K562 (cell line): ENCODE results near the gene AGPAT1. TPM values are rescaled to one million over a fixed set of nuclear protein-coding genes. Genes with fewer than 3 reads are reported as not detected.
A peak's percentile ranks its signal among the peaks of the same experiment; 100 is the strongest.

Experiments
- ATF6 ChIP-seq: sonication (generic); formaldehyde crosslinking; IDR thresholded peaks from 2 replicates; pipeline ENCODE4 v1.4.0; 2020; ENCODE audit warnings: mild to moderate bottlenecking, missing genetic modification reagents
- CHD4 ChIP-seq: fragments of 200-600 bp; sonication (generic); IDR thresholded peaks from 3 replicates; pipeline ENCODE4 v1.6.1; 2012; ENCODE audit warnings: low read depth, mild to moderate bottlenecking, mixed read lengths, low read length, inconsistent platforms; ENCODE audit not compliant: insufficient read depth, insufficient replicate concordance, poor library complexity, severe bottlenecking
- ERF ChIP-seq: fragments of 450-650 bp; formaldehyde crosslinking; IDR thresholded peaks from 2 replicates; pipeline ENCODE4 v1.4.0; 2020; ENCODE audit warnings: mild to moderate bottlenecking, mixed read lengths
- GTF2A2 ChIP-seq: IDR thresholded peaks from 2 replicates; pipeline ENCODE4 v1.6.1; 2016; ENCODE audit warnings: mild to moderate bottlenecking, missing genetic modification characterization, missing compliant biosample characterization
- HDGF ChIP-seq: fragments of 450-650 bp; IDR thresholded peaks from 2 replicates; pipeline ENCODE4 v1.6.1; 2016
- PML ChIP-seq: IDR thresholded peaks from 2 replicates; pipeline ENCODE4 v1.6.1; 2012; ENCODE audit warnings: low read length, inconsistent platforms
- RBM25 ChIP-seq: fragments of 200-400 bp; formaldehyde crosslinking; IDR thresholded peaks from 2 replicates; pipeline ENCODE4 v1.6.1; 2018; ENCODE audit warnings: low read length, low read depth, moderate library complexity; ENCODE audit not compliant: severe bottlenecking
- SAFB2 ChIP-seq: fragments of 200-400 bp; formaldehyde crosslinking; IDR thresholded peaks from 2 replicates; pipeline ENCODE4 v1.6.1; 2018; ENCODE audit warnings: borderline replicate concordance, low read length, low read depth, moderate library complexity; ENCODE audit not compliant: severe bottlenecking
- SIN3A ChIP-seq, 2 experiments: fragments of 150-350 bp in 1 of 2; IDR thresholded peaks; 2 replicates each; pipeline ENCODE4 v1.6.1; 2011 to 2016; ENCODE audit warnings: borderline replicate concordance in 2 of 2, low read depth in 2 of 2, low read length in 2 of 2, mild to moderate bottlenecking in 2 of 2, moderate library complexity in 2 of 2; ENCODE audit not compliant: control insufficient read depth in 1 of 2
- TEAD4 ChIP-seq, 2 experiments: sonication (generic) in 1 of 2; formaldehyde crosslinking in 1 of 2; IDR thresholded peaks; 2 replicates each; pipeline versions ENCODE4 v1.6.1 to v1.8.0; 2012 to 2022; ENCODE audit warnings: borderline replicate concordance in 1 of 2, inconsistent platforms in 1 of 2, low read length in 1 of 2, mild to moderate bottlenecking in 1 of 2, missing genetic modification reagents in 1 of 2
- TSHZ1 ChIP-seq: fragments of 250-450 bp; sonication (Bioruptor Pico); IDR thresholded peaks from 2 replicates; pipeline ENCODE4 v1.4.0; 2020; ENCODE audit warnings: mild to moderate bottlenecking, moderate library complexity
- ZBTB49 ChIP-seq: sonication (generic); formaldehyde crosslinking; IDR thresholded peaks from 2 replicates; pipeline ENCODE4 v1.8.0; 2022; ENCODE audit warnings: missing genetic modification reagents, mild to moderate bottlenecking, borderline replicate concordance
- ZFP36 ChIP-seq: fragments of 150-350 bp; IDR thresholded peaks from 2 replicates; pipeline ENCODE4 v1.6.1; 2018; ENCODE audit warnings: low read length, low read depth; ENCODE audit not compliant: partially characterized antibody
- ZKSCAN8 ChIP-seq: fragments of 200-800 bp; sonication (Bioruptor generic); IDR thresholded peaks from 2 replicates; pipeline ENCODE4 v1.6.1; 2016; ENCODE audit warnings: missing genetic modification characterization, missing compliant biosample characterization
- ZNF197 ChIP-seq: fragments of 200-800 bp; sonication (Bioruptor generic); IDR thresholded peaks from 2 replicates; pipeline ENCODE4 v1.6.1; 2016; ENCODE audit warnings: low read depth, missing genetic modification characterization, missing compliant biosample characterization
- ZNF277 ChIP-seq: fragments of 250-450 bp; sonication (Bioruptor Pico); IDR thresholded peaks from 2 replicates; pipeline ENCODE4 v1.8.0; 2022; ENCODE audit warnings: inconsistent platforms, mild to moderate bottlenecking, moderate library complexity, borderline replicate concordance
- polyA plus RNA-seq, 8 experiments: library from polyadenylated mRNA; depleted of rRNA in 4 of 8; stranded (reverse) in 5 of 8; unstranded in 3 of 8; fragments of >200 nt; fragmentation: Nextera tagmentation in 2 of 8; fragmentation: Illumina TruSeq in 1 of 8; extraction: Ambion mirVana in 2 of 8; extraction: Trizol in 1 of 8; gene quantifications; 2 replicates each; pipeline versions ENCODE4 v1.2.1 to v1.2.3, GENCODE V29; 2011 to 2014; ENCODE audit warnings: inconsistent platforms in 1 of 8, missing spikeins in 1 of 8
- total RNA-seq, 7 experiments: library from RNA; depleted of rRNA in 6 of 7; stranded (reverse); fragments of >200 nt in 6 of 7; fragmentation: Illumina TruSeq in 2 of 7; extraction: Trizol in 2 of 7; gene quantifications; 2 replicates each; pipeline versions ENCODE4 v1.2.1 to v1.2.3, GENCODE V29; 2011 to 2021; ENCODE audit warnings: low replicate concordance in 1 of 7

The AGPAT1 gene
- total and polyA plus RNA-seq, 9 of the 15 experiments (the other 6 are each of a cell fraction or from before 2014, with no cell fraction given): 37.9 to 176 (median 69.4) TPM

- TF ChIP-seq RBM25 (no peak), PML (peak; percentile 93), GTF2A2 (tag) (peak; percentile 58; the same call in 1 of the 2 replicates), TSHZ1 (CRISPR knock-in tag) (peak; percentile 69; the same call in 1 of the 2 replicates), ERF (peak; percentile 53; the same call in 1 of the 2 replicates), CHD4 (no peak), HDGF (no peak), ZNF197 (no peak), SIN3A (IDR thresholded peaks at IDR 0.05; ENCODE audit: borderline replicate concordance in 2 of 2, control insufficient read depth in 1 of 2, low read depth in 2 of 2, low read length in 2 of 2) (peak; percentile 37 to 67; a peak in 1 of 4 replicates), ZKSCAN8 (CRISPR knock-in tag) (no peak), SAFB2 (no peak), ATF6 (CRISPR knock-in tag) (no peak), ZNF277 (no peak), TEAD4 (IDR thresholded peaks at IDR 0.05; ENCODE audit: low read length) (no peak), TEAD4 (CRISPR knock-in tag; IDR thresholded peaks at IDR 0.05; ENCODE audit: borderline replicate concordance) (no peak; the same call in 1 of the 2 replicates), ZFP36 (no peak), ZBTB49 (CRISPR knock-in tag) (peak; percentile 20; the same call in 1 of the 2 replicates)
These were observed 20.2 kb upstream of the AGPAT1 start (continued) for GRCh38 chr6:32195902-32196681.
